ENCODE data around the gene USP32.

USP32 gene

GRCh38 chr17:60137731-60138130 is 254.2 kb downstream of the USP32 start:
- Histone ChIP-seq H3K9me3 (ENCODE audit: control insufficient read depth, low read length) (no peaks in the 10 kb centered on the region), H3K79me2 (no peaks in the 10 kb centered on the region), H3K4me2 (ENCODE audit: low read length) (no peak overlapping the region), H3K27ac (no peak overlapping the region), H3K4me1 (peaks cover 5% of the 10 kb centered on the region), H3K9ac (no peak overlapping the region), H3K27me3 (ENCODE audit: control insufficient read depth, insufficient read depth, low read length) (peaks cover 10% of the 10 kb centered on the region), H2AFZ (no peak overlapping the region), H3K36me3 (ENCODE audit: control insufficient read depth, insufficient read depth, low read length) (no peaks in the 10 kb centered on the region), H3K4me3 (ENCODE audit: low read depth, low read length) (no peak overlapping the region)
- no peak for TF ChIP-seq CTCF (IDR thresholded peaks at IDR 0.05)

GRCh38 chr17:60135951-60136666 is 255.8 kb downstream of the USP32 start:
- H3K27me3 ChIP-seq (ENCODE audit: control insufficient read depth, insufficient read depth, low read length): peaks cover 6% of the 10 kb centered on the region
- TF ChIP-seq CTCF (IDR thresholded peaks at IDR 0.05): no peak
- no peaks in the 10 kb centered on the region for H3K4me1 ChIP-seq
- no peak overlapping the region for H3K9ac ChIP-seq
- no peaks in the 10 kb centered on the region for H3K79me2 ChIP-seq
- H3K4me3 ChIP-seq (ENCODE audit: low read depth, low read length): no peak overlapping the region
- peak overlapping the region; percentile 85 for H3K4me2 ChIP-seq (ENCODE audit: low read length)
- peak overlapping the region; percentile 78 for H2AFZ ChIP-seq
- H3K36me3 ChIP-seq (ENCODE audit: control insufficient read depth, insufficient read depth, low read length): no peaks in the 10 kb centered on the region
- no peaks in the 10 kb centered on the region for H3K9me3 ChIP-seq (ENCODE audit: control insufficient read depth, low read length)
- H3K27ac ChIP-seq: no peak overlapping the region

- Histone ChIP-seq H2AFZ (peak overlapping the region; percentile 78), H3K9me3 (ENCODE audit: control insufficient read depth, low read length) (no peaks in the 10 kb centered on the region), H3K36me3 (ENCODE audit: control insufficient read depth, insufficient read depth, low read length) (no peaks in the 10 kb centered on the region), H3K27ac (peak overlapping the region; percentile 47), H3K4me3 (ENCODE audit: low read depth, low read length) (peak overlapping the region; percentile 81), H3K4me1 (no peaks in the 10 kb centered on the region), H3K79me2 (no peaks in the 10 kb centered on the region), H3K9ac (no peak overlapping the region), H3K4me2 (ENCODE audit: low read length) (peak overlapping the region; percentile 85), H3K27me3 (ENCODE audit: control insufficient read depth, insufficient read depth, low read length) (peaks cover 4% of the 10 kb centered on the region)
- TF ChIP-seq CTCF (IDR thresholded peaks at IDR 0.05): no peak
Observed at GRCh38 chr17:60135151-60135950, 256.6 kb downstream of the USP32 start.

- Histone ChIP-seq H3K27me3 (ENCODE audit: control insufficient read depth, insufficient read depth, low read length) (peaks cover 4% of the 10 kb centered on the region), H3K4me3 (ENCODE audit: low read depth, low read length) (peak overlapping the region; percentile 81), H3K4me1 (no peaks in the 10 kb centered on the region), H2AFZ (peak overlapping the region; percentile 78), H3K9ac (no peak overlapping the region), H3K36me3 (ENCODE audit: control insufficient read depth, insufficient read depth, low read length) (no peaks in the 10 kb centered on the region), H3K27ac (peak overlapping the region; percentile 47), H3K79me2 (no peaks in the 10 kb centered on the region), H3K9me3 (ENCODE audit: control insufficient read depth, low read length) (no peaks in the 10 kb centered on the region), H3K4me2 (ENCODE audit: low read length) (peak overlapping the region; percentile 85)
- TF ChIP-seq CTCF (IDR thresholded peaks at IDR 0.05): no peak
Observed at GRCh38 chr17:60134396-60135150, 257.4 kb downstream of the USP32 start.

Data from parathyroid adenoma (tissue), 2 donors.